Neural progenitor cell (in vitro differentiated cells): ENCODE data around the gene KDM6B.

Source experiments
- EZH2phosphoT487 ChIP-seq: fragments of 200-600 bp; sonication (generic); IDR thresholded peaks from 2 replicates; pipeline ENCODE4 v1.6.1; 2017; ENCODE audit warnings: antibody characterized with exemption
- TF ChIP-seq, protein P1 (sequence below): fragments of 200-600 bp; sonication (generic); IDR thresholded peaks from 2 replicates; pipeline ENCODE4 v1.5.1; 2017; ENCODE audit warnings: antibody characterized with exemption, mild to moderate bottlenecking

DNA sequence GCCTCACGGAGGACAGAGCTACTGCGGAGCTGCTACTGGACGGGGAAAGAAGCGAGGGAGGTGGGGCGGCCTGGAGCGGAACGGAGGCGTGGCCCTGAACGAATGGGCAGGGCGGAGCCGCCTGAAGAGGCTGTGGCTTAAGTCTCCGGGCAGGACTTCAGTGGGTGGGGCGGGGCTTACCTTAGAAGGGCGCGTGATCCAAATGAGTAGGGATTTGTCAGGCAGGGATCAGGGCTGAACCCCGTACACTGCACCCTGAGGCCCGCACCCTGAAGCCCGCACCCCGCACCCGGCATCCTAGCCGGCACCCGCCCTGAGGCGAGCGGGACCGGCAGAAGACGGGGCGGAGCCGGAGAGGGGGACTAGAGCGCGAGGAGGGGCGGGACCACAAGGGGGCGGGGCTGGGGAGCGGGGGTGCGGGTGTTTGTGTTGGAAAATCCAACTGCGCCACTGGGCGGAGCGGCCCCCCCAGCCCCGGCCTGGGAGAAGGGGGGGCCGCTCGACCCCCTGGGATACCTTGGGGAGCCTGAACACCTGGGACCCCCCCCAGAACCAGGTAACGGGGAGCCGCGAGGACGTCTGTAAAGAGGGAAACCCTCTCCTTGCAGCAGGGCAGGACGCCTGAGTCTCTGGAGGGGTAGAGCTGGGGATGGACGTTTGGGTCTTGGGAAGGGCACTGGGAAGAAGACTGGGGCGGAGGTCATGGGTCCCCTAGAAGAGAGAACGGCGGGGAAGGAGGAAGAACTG is at the start of gene KDM6B:
- no peak for TF ChIP-seq EZH2phosphoT487
- TF ChIP-seq, protein P1, sequence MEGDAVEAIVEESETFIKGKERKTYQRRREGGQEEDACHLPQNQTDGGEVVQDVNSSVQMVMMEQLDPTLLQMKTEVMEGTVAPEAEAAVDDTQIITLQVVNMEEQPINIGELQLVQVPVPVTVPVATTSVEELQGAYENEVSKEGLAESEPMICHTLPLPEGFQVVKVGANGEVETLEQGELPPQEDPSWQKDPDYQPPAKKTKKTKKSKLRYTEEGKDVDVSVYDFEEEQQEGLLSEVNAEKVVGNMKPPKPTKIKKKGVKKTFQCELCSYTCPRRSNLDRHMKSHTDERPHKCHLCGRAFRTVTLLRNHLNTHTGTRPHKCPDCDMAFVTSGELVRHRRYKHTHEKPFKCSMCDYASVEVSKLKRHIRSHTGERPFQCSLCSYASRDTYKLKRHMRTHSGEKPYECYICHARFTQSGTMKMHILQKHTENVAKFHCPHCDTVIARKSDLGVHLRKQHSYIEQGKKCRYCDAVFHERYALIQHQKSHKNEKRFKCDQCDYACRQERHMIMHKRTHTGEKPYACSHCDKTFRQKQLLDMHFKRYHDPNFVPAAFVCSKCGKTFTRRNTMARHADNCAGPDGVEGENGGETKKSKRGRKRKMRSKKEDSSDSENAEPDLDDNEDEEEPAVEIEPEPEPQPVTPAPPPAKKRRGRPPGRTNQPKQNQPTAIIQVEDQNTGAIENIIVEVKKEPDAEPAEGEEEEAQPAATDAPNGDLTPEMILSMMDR = no peak
